Keratinocyte (primary cell): ENCODE data around the gene PRR7. TPM values are rescaled to one million over a fixed set of nuclear protein-coding genes. Genes with fewer than 3 reads are reported as not detected.

Source experiments
- DNase-seq: peaks from one replicate; pipeline ENCODE4 v3.0.0-alpha.2; 2011; ENCODE audit warnings: low read depth, missing footprints, low spot score
- FAIRE-seq: peaks from 2 replicates; lab custom pipeline; 2011; peaks lifted over from hg19 to GRCh38; lab: Jason Lieb, UNC
- H2AFZ ChIP-seq: 2 replicates; pipeline ENCODE4 v1.6.0; 2012; ENCODE audit warnings: low read length, control low read depth, inconsistent platforms; ENCODE audit not compliant: control insufficient read depth
- H3K27ac ChIP-seq: 2 replicates; pipeline ENCODE4 v1.5.1; 2011; ENCODE audit warnings: low read length; ENCODE audit not compliant: control insufficient read depth, insufficient read depth
- H3K27me3 ChIP-seq: 3 replicates; pipeline ENCODE4 v1.6.0; 2011; ENCODE audit warnings: low read length; ENCODE audit not compliant: control insufficient read depth, insufficient read depth; ENCODE audit errors: extremely low read depth
- H3K36me3 ChIP-seq, 2 experiments: 2 replicates in 1 of 2; 3 replicates in 1 of 2; pipeline ENCODE4 v1.5.1; 2011; ENCODE audit warnings: low read length in 2 of 2, mild to moderate bottlenecking in 1 of 2; ENCODE audit not compliant: control insufficient read depth in 2 of 2, insufficient read depth in 2 of 2; ENCODE audit errors: extremely low read depth in 1 of 2
- H3K4me1 ChIP-seq: 3 replicates; pipeline ENCODE4 v1.5.1; 2011; ENCODE audit warnings: low read length; ENCODE audit not compliant: control insufficient read depth, insufficient read depth; ENCODE audit errors: extremely low read depth
- H3K4me2 ChIP-seq: 3 replicates; pipeline ENCODE4 v1.6.0; 2011; ENCODE audit warnings: low read depth, low read length; ENCODE audit not compliant: control insufficient read depth, insufficient read depth; ENCODE audit errors: extremely low read depth
- H3K4me3 ChIP-seq, 3 experiments: fragments of 200-600 bp in 1 of 3; sonication (generic) in 1 of 3; 2 replicates in 2 of 3; 3 replicates in 1 of 3; pipeline ENCODE4 v1.5.1; 2011 to 2016; ENCODE audit warnings: low read length in 3 of 3, mild to moderate bottlenecking in 3 of 3, control low read depth in 2 of 3, inconsistent platforms in 1 of 3, low read depth in 1 of 3, mixed read lengths in 1 of 3, mixed run types in 1 of 3, moderate library complexity in 1 of 3; ENCODE audit not compliant: control insufficient read depth in 2 of 3, insufficient read depth in 2 of 3; ENCODE audit errors: extremely low read depth in 1 of 3
- H3K79me2 ChIP-seq: 2 replicates; pipeline ENCODE4 v1.6.0; 2012; ENCODE audit warnings: low read length; ENCODE audit not compliant: control insufficient read depth, insufficient read depth
- H3K9ac ChIP-seq: 3 replicates; pipeline ENCODE4 v1.6.0; 2011; ENCODE audit warnings: low read length; ENCODE audit not compliant: control insufficient read depth, insufficient read depth; ENCODE audit errors: extremely low read depth
- H3K9me1 ChIP-seq: 3 replicates; pipeline ENCODE4 v1.6.0; 2011; ENCODE audit warnings: low read length; ENCODE audit not compliant: control insufficient read depth, insufficient read depth; ENCODE audit errors: extremely low read depth
- H3K9me3 ChIP-seq: 2 replicates; pipeline ENCODE4 v1.5.1; 2012; ENCODE audit warnings: low read depth, low read length; ENCODE audit not compliant: control insufficient read depth
- H4K20me1 ChIP-seq: 3 replicates; pipeline ENCODE4 v1.6.0; 2011; ENCODE audit warnings: low read length; ENCODE audit not compliant: control insufficient read depth, insufficient read depth; ENCODE audit errors: extremely low read depth
- EZH2 ChIP-seq: IDR thresholded peaks from one replicate; pipeline ENCODE4 v1.6.1; 2012; ENCODE audit warnings: inconsistent platforms, mild to moderate bottlenecking, low read length, moderate library complexity
- dilution Hi-C: fragments of 300-500 bp; cut with MboI; formaldehyde crosslinking; loops from one replicate; pipeline ENCODE4 v1.7.0; 2020; ENCODE audit warnings: low sequenced_read_pairs; ENCODE audit not compliant: extremely low pct_ligation_motif_present
- polyA plus RNA-seq, 5 experiments: library from polyadenylated mRNA; depleted of rRNA in 3 of 5; stranded (reverse) in 3 of 5; stranded (forward) in 1 of 5; unstranded in 1 of 5; fragments of >200 nt; gene quantifications; 1 replicate in 1 of 5; 2 replicates in 3 of 5; 3 replicates in 1 of 5; pipeline versions ENCODE4 v1.2.1 to v1.2.3, GENCODE V29; 2011 to 2012; ENCODE audit warnings: missing spikeins in 2 of 5, low read depth in 1 of 5, low replicate concordance in 1 of 5
- TF ChIP-seq, protein P1 (sequence below), 3 experiments: IDR thresholded peaks in 1 of 3; conservative IDR thresholded peaks in 1 of 3; optimal IDR thresholded peaks in 1 of 3; 2 replicates in 2 of 3; 3 replicates in 1 of 3; pipeline versions ENCODE3 to v1.5.1; 2011; ENCODE audit warnings: low read length in 3 of 3, mild to moderate bottlenecking in 3 of 3, moderate library complexity in 2 of 3, control low read depth in 1 of 3, inconsistent platforms in 1 of 3; ENCODE audit not compliant: insufficient read depth in 2 of 3; ENCODE audit errors: extremely low read depth in 1 of 3

The PRR7 gene
- polyA plus RNA-seq, 1 donor (not counting 4 experiments of a cell fraction or from before 2014, with no cell fraction given), result 1.1 TPM

DNA sequence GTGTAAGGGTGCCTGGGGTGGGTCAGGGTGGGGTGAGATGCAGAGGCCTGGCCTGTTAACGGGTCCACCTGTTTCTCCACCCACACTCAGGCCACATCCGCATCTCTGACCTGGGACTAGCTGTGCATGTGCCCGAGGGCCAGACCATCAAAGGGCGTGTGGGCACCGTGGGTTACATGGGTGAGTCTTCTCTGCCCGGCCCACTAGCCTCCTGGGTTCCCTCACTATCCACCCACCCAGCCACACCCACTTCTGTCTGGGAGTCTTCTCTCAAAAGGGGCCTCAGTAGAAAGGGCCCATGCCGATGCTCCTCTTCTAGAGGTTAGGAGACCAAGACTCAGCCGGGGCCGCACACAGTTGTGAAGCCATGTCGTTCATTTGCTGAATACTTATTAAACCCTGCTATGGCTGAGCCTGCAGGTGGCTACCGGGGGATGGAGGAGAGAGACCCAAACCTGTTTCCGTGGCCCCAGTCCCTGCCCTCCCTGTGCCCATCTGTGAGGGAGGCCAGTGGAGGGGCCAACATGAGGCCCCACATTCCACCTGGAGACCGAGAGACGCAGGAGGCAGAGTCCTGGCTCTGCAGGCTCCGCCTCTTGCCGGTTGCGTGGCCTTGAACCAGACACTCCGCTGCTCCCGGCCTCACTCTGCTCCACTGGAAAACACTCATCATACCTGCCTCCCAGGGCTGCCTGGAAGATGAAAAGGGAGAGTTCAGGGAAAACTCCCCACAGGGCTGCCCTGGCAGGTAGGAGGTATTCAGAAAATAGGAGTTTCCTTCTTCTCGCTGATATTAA lies 11.5 kb upstream of the PRR7 start:
- dilution Hi-C loops, result no loop called here
- peaks cover 2% of the 10 kb centered on the region for H3K79me2 ChIP-seq
- DNase-seq (no peak), FAIRE-seq (no peak)
- H3K9ac ChIP-seq, result no peak overlapping the region
- H2AFZ ChIP-seq, result no peak overlapping the region
- peaks cover 50% of the 10 kb centered on the region for H3K4me1 ChIP-seq
- peaks cover 23 to 56% of the 10 kb centered on the region in 2 experiments for H3K36me3 ChIP-seq
- H3K27ac ChIP-seq, result no peak overlapping the region
- no peak overlapping the region for H3K4me3 ChIP-seq
- H3K9me3 ChIP-seq, result no peaks in the 10 kb centered on the region
- H4K20me1 ChIP-seq, result no peaks in the 10 kb centered on the region
- no peak overlapping the region for H3K4me2 ChIP-seq
- H3K9me1 ChIP-seq, result no peaks in the 10 kb centered on the region
- H3K27me3 ChIP-seq, result no peaks in the 10 kb centered on the region
- TF ChIP-seq, protein P1, sequence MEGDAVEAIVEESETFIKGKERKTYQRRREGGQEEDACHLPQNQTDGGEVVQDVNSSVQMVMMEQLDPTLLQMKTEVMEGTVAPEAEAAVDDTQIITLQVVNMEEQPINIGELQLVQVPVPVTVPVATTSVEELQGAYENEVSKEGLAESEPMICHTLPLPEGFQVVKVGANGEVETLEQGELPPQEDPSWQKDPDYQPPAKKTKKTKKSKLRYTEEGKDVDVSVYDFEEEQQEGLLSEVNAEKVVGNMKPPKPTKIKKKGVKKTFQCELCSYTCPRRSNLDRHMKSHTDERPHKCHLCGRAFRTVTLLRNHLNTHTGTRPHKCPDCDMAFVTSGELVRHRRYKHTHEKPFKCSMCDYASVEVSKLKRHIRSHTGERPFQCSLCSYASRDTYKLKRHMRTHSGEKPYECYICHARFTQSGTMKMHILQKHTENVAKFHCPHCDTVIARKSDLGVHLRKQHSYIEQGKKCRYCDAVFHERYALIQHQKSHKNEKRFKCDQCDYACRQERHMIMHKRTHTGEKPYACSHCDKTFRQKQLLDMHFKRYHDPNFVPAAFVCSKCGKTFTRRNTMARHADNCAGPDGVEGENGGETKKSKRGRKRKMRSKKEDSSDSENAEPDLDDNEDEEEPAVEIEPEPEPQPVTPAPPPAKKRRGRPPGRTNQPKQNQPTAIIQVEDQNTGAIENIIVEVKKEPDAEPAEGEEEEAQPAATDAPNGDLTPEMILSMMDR (optimal IDR thresholded peaks at IDR 0.05 in 1 of 3, IDR thresholded peaks at IDR 0.05 in 1 of 3, conservative IDR thresholded peaks at IDR 0.05 in 1 of 3; ENCODE audit: extremely low read depth in 1 of 3, insufficient read depth in 2 of 3, low read length in 3 of 3), result no peak
- TF ChIP-seq EZH2, result no peak

DNA sequence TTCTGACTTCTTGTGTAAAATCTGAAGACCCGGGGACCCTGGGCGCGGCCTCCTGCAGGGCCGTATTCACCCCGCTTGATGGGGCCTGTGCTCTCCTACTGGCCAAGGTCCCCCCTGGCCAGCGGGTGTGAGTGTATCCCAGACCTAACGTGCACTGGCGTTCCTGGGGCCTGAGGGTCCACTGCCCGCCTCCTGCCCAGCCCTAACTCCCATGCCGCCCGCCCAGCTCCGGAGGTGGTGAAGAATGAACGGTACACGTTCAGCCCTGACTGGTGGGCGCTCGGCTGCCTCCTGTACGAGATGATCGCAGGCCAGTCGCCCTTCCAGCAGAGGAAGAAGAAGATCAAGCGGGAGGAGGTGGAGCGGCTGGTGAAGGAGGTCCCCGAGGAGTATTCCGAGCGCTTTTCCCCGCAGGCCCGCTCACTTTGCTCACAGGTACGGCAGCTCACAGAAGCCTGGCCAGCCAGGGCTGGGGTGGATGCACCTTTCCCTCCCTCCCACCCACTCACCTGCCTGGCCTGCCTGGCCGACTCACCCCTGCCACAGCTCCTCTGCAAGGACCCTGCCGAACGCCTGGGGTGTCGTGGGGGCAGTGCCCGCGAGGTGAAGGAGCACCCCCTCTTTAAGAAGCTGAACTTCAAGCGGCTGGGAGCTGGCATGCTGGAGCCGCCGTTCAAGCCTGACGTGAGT lies 10.6 kb upstream of the PRR7 start:
- DNase-seq (no peak), FAIRE-seq (no peak)
- no peaks in the 10 kb centered on the region for H3K27me3 ChIP-seq
- no peak overlapping the region for H3K4me3 ChIP-seq
- dilution Hi-C loops, result no loop called here
- no peak overlapping the region for H2AFZ ChIP-seq
- no peak overlapping the region for H3K9ac ChIP-seq
- TF ChIP-seq EZH2, result no peak
- TF ChIP-seq, protein P1 (optimal IDR thresholded peaks at IDR 0.05 in 1 of 3, IDR thresholded peaks at IDR 0.05 in 1 of 3, conservative IDR thresholded peaks at IDR 0.05 in 1 of 3; ENCODE audit: extremely low read depth in 1 of 3, insufficient read depth in 2 of 3, low read length in 3 of 3), result no peak
- H3K4me1 ChIP-seq, result peaks cover 41% of the 10 kb centered on the region
- H3K4me2 ChIP-seq, result no peak overlapping the region
- no peaks in the 10 kb centered on the region for H3K9me3 ChIP-seq
- no peak overlapping the region for H3K27ac ChIP-seq
- peaks cover 23 to 54% of the 10 kb centered on the region in 2 experiments for H3K36me3 ChIP-seq
- H3K9me1 ChIP-seq, result no peaks in the 10 kb centered on the region
- H4K20me1 ChIP-seq, result no peaks in the 10 kb centered on the region
- peaks cover 2% of the 10 kb centered on the region for H3K79me2 ChIP-seq
